ENCODE results near the gene CREBRF. TPM values are rescaled to one million over a fixed set of nuclear protein-coding genes. Genes with fewer than 3 reads are reported as not detected.

Gene CREBRF
- total and polyA plus RNA-seq, 2 of the 8 experiments (the other 6 are each of a cell fraction or from before 2014, with no cell fraction given) = 1.2 to 4.7 TPM

- Histone ChIP-seq H3K4me2 (ENCODE audit: insufficient read depth in 1 of 2, low read depth in 2 of 2, low read length in 2 of 2) (peak overlapping the region; percentile 85 to 100; a peak in 3 of 4 replicates), H3K23me2 (ENCODE audit: low read depth, low read length) (peaks cover 11% of the 10 kb centered on the region), H2AFZ (ENCODE audit: low read length) (no peak overlapping the region), H4K5ac (ENCODE audit: insufficient read length, low read depth, low read length) (no peak overlapping the region), H4K91ac (replicated peaks; ENCODE audit: insufficient read length, low read length) (no peak overlapping the region), H3K27ac (ENCODE audit: low read depth, low read length) (no peak overlapping the region), H3K4me1 (replicated peaks in 1 of 4; ENCODE audit: control insufficient read depth in 3 of 4, insufficient read depth in 4 of 4, low read length in 3 of 4) (peaks cover 0 to 8% (median 4%) of the 10 kb centered on the region in 4 experiments; a peak in 4 of 7 replicates), H3K9ac (replicated peaks in 1 of 4; ENCODE audit: extremely low read depth in 1 of 4, low read depth in 3 of 4, low read length in 3 of 4) (peak overlapping the region in 2 of 4 experiments; percentile 53 to 55; a peak in 2 of 7 replicates), H3K79me1 (ENCODE audit: low read depth, low read length) (no peaks in the 10 kb centered on the region), H2BK15ac (ENCODE audit: low read length) (no peak overlapping the region), H2AK5ac (ENCODE audit: low read depth, low read length) (no peak overlapping the region), H3K36me3 (ENCODE audit: control insufficient read depth in 2 of 4, insufficient read depth in 4 of 4, low read length in 3 of 4) (no peaks in the 10 kb centered on the region), H3K79me2 (ENCODE audit: control insufficient read depth in 1 of 2, insufficient read depth in 2 of 2, low read length in 2 of 2) (peaks cover 0 to 10% of the 10 kb centered on the region in 2 experiments; a peak in 2 of 4 replicates), H3K56ac (replicated peaks; ENCODE audit: insufficient read length, low read depth, low read length) (no peak overlapping the region), H4K20me1 (replicated peaks in 1 of 2; ENCODE audit: control insufficient read depth in 1 of 2, insufficient read depth in 2 of 2, low read length in 2 of 2) (no peaks in the 10 kb centered on the region), H3K14ac (ENCODE audit: insufficient read length) (no peak overlapping the region), H4K8ac (ENCODE audit: extremely low read depth, insufficient read depth, low read length) (no peak overlapping the region; the same call in 1 of the 2 replicates), H3K18ac (ENCODE audit: extremely low read depth, low read length) (no peak overlapping the region), H3K9me3 (ENCODE audit: insufficient read depth in 2 of 2, low read depth in 1 of 2, low read length in 1 of 2) (no peaks in the 10 kb centered on the region), H3K4me3 (ENCODE audit: extremely low read depth in 1 of 4, insufficient read depth in 2 of 4, low read depth in 3 of 4, low read length in 4 of 4) (peak overlapping the region; percentile 68 to 95 (median 83)), H3K27me3 (replicated peaks in 1 of 4; ENCODE audit: control insufficient read depth in 3 of 4, extremely low read depth in 1 of 4, insufficient read depth in 3 of 4, low read length in 3 of 4) (no peaks in the 10 kb centered on the region), H2BK12ac (ENCODE audit: low read depth, low read length) (no peak overlapping the region), H2BK5ac (ENCODE audit: low read depth, low read length) (no peak overlapping the region), H3K23ac (ENCODE audit: insufficient read length) (no peak overlapping the region), H3K4ac (replicated peaks; ENCODE audit: insufficient read length, low read depth, low read length) (no peak overlapping the region), H2BK20ac (ENCODE audit: low read length) (no peak overlapping the region), H2BK120ac (replicated peaks; ENCODE audit: low read depth, low read length) (no peak overlapping the region)
- POLR2A ChIA-PET (ENCODE audit: partially characterized antibody) = interaction anchor here (1.0 to 1.4 kb wide), 4 partner anchors 24 to 97 kb away, joined by 3 to 4 read pairs (median 4); partner anchors contain the start of genes ATP6V0E1 and RPL26L1
- CTCF ChIA-PET (ENCODE audit: partially characterized antibody) = interaction anchor here (0.6 to 1.5 kb wide), 7 partner anchors 11 to 172 kb away, joined by 3 to 4 read pairs (median 3); no protein-coding TSS in a partner anchor
- WGBS, 2 experiments (ENCODE audit: extremely low coverage in 1 of 2, insufficient coverage in 1 of 2, insufficient read length in 1 of 2, insufficient replicate concordance in 2 of 2, low coverage in 1 of 2, low lambda C conversion rate in 2 of 2, missing lambda C conversion rate in 1 of 2) = no CpG with 5 or more reads among the region's 27 CpGs
- FAIRE-seq (no peak), DNase-seq (ENCODE audit: low read depth in 1 of 2, low spot score in 2 of 2) (no peak)
- TF ChIP-seq USF2 (IDR thresholded peaks at IDR 0.05; ENCODE audit: low read length) (no peak), YY1 (IDR thresholded peaks at IDR 0.05; ENCODE audit: low read depth, low read length) (no peak), EZH2 (IDR thresholded peaks at IDR 0.05; ENCODE audit: low read depth, low read length, severe bottlenecking) (no peak), SIN3A (conservative IDR thresholded peaks at IDR 0.05 in 1 of 2, IDR thresholded peaks at IDR 0.05 in 1 of 2; ENCODE audit: low read depth in 1 of 2, low read length in 2 of 2) (no peak), CTCF (IDR thresholded peaks at IDR 0.05; ENCODE audit: control extremely low read depth in 1 of 3, insufficient read depth in 1 of 3, low read depth in 1 of 3, low read length in 3 of 3) (no peak), POLR2A (IDR thresholded peaks at IDR 0.05; ENCODE audit: control extremely low read depth in 1 of 2, low read depth in 2 of 2, low read length in 2 of 2) (no peak), CHD2 (IDR thresholded peaks at IDR 0.05; ENCODE audit: low read length) (no peak), SP4 (IDR thresholded peaks at IDR 0.05; ENCODE audit: low read length) (no peak), SUZ12 (IDR thresholded peaks at IDR 0.05; ENCODE audit: low read length) (no peak), BACH1 (IDR thresholded peaks at IDR 0.05; ENCODE audit: low read length) (no peak), EP300 (IDR thresholded peaks at IDR 0.05; ENCODE audit: borderline replicate concordance in 1 of 2, low read depth in 2 of 2, low read length in 2 of 2) (no peak)
Measured at GRCh38 chr5:173056783-173057061, 570 bp downstream of the CREBRF start.

Measured in H1 (cell line).